IMR-90 (cell line): ENCODE data around the gene EPB41L2.

Source experiments
- BHLHE40 ChIP-seq: fragments of 150-350 bp; IDR thresholded peaks from 2 replicates; pipeline ENCODE4 v1.6.1; 2016; ENCODE audit warnings: mild to moderate bottlenecking, low read depth, low read length
- CEBPB ChIP-seq: IDR thresholded peaks from 2 replicates; pipeline ENCODE4 v1.6.1; 2012; ENCODE audit warnings: low read depth, low read length, improper control_type of control experiment
- CTCF ChIP-seq: conservative IDR thresholded peaks from 2 replicates; pipeline ENCODE4 v1.5.1; 2012; ENCODE audit warnings: mild to moderate bottlenecking, low read depth, low read length, improper control_type of control experiment
- FOS ChIP-seq: fragments of 150-350 bp; IDR thresholded peaks from 2 replicates; pipeline ENCODE4 v1.6.1; 2016; ENCODE audit warnings: low read depth, low read length
- MXI1 ChIP-seq: IDR thresholded peaks from 2 replicates; pipeline ENCODE4 v1.6.1; 2012; ENCODE audit warnings: low read depth, mild to moderate bottlenecking, low read length, moderate library complexity, borderline replicate concordance
- POLR2A ChIP-seq: IDR thresholded peaks from 2 replicates; pipeline ENCODE4 v1.6.1; 2012; ENCODE audit warnings: mild to moderate bottlenecking, low read depth, low read length
- RAD21 ChIP-seq: IDR thresholded peaks from 2 replicates; pipeline ENCODE4 v1.6.1; 2012; ENCODE audit warnings: low read length, improper control_type of control experiment
- RCOR1 ChIP-seq: IDR thresholded peaks from 2 replicates; pipeline ENCODE4 v1.6.1; 2012; ENCODE audit warnings: mild to moderate bottlenecking, low read length, improper control_type of control experiment; ENCODE audit not compliant: insufficient replicate concordance
- RFX5 ChIP-seq: IDR thresholded peaks from 2 replicates; pipeline ENCODE4 v1.8.0; 2012; ENCODE audit warnings: low read depth, mild to moderate bottlenecking, low read length, moderate library complexity
- SMC3 ChIP-seq: fragments of 150-350 bp; IDR thresholded peaks from 2 replicates; pipeline ENCODE4 v1.6.1; 2016; ENCODE audit warnings: low read depth, mild to moderate bottlenecking, antibody characterized with exemption, low read length, moderate library complexity
- USF2 ChIP-seq: fragments of 150-350 bp; IDR thresholded peaks from 2 replicates; pipeline ENCODE4 v1.6.1; 2017; ENCODE audit warnings: mild to moderate bottlenecking, antibody characterized with exemption, low read length, low read depth

GRCh38 chr6:131000544-131000943 lies 62.5 kb downstream of the EPB41L2 start:
- no peak for TF ChIP-seq CTCF
- no peak for TF ChIP-seq BHLHE40
- TF ChIP-seq USF2 = no peak
- TF ChIP-seq POLR2A = no peak
- TF ChIP-seq RCOR1 = no peak
- TF ChIP-seq MXI1 = no peak
- no peak for TF ChIP-seq RAD21
- TF ChIP-seq RFX5 = no peak
- TF ChIP-seq CEBPB = no peak
- no peak for TF ChIP-seq SMC3
- TF ChIP-seq FOS = no peak
